GM21447 (cell line): ENCODE results near the gene POLR2H.

Source experiments
- ATAC-seq: cut with Tn5 transposase; IDR thresholded peaks from one replicate; pipeline ENCODE4 v1.9.1; 2021; ENCODE audit not compliant: unreplicated experiment

POLR2H gene

DNA sequence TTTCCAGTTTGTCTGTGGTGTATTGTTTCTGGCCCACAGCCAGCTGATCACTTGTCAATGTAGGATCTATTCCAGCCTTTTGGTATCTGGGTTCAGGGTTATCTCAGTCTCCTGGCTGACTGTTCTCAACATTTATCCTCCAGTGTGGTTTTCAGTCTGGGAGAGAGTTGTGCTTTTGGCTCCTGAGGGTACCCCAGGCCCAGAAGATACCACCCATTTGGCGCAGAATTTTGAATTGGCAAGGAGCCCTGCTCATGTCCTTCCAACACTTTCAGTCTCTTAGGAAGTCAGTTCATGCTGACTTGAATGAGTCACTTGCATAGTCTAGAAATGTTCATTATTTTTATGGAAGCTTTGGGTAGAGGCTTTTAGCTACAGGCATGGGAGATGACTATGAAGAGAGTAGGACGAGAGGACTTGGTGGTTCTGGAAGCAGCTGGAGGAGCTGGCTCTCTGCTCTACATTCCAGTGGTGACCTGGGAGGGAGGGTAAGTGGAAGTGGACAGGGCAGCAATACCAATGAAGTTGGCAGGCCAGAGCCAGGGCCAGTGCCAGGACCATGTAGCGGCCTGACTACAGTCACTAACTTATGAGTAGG lies 7.2 kb downstream of the POLR2H start:
- ATAC-seq: no peak

DNA sequence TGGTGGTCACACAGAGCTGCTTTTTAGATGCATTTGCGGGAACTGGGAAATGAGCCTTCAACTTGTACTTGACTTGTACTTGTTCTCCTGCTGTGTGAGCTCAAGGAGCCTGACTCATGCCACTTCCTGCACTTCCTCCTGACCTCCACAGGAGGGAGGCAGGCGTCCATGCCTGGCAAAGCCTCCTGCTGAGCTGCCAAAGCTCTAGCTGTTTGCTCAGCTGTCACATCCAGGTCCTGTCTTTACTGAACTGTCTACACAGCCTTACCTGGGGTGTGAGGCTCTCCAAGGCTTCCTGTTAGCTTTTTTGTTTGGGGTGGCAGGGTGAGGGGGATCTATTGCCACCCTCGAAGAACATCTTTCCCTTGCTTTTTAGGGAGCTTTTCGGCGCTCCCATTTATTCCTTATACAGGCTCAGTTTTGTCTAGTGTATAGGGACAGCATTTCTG lies 10.1 kb downstream of the POLR2H start:
- peak; percentile 67 for ATAC-seq

DNA sequence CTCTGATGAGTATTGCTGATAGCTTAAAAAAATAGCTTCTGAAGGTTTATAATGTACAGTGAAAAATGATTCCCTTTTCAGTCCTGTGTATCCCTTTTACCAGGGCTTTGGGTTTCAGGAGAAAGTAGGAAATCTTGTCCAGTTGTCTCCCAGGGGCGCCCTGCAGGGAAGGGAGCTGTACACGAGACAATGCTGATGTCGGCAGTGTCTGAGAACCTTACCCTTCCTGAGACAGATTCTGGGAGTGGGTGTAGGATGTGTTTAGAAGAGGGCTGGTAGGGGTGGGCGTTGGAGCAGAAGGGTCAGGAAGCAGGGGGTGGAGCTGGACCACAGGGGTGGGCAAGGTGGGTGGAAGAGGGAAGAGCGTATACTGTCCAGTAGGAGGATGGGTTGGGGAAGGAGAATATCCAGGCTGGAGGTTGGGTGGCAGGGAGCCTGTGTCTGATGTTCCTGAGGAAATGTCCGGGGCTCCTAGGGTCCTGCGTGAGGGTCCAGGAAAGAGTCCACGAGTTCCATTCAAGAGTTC lies 10.8 kb downstream of the POLR2H start:
- no peak for ATAC-seq

DNA sequence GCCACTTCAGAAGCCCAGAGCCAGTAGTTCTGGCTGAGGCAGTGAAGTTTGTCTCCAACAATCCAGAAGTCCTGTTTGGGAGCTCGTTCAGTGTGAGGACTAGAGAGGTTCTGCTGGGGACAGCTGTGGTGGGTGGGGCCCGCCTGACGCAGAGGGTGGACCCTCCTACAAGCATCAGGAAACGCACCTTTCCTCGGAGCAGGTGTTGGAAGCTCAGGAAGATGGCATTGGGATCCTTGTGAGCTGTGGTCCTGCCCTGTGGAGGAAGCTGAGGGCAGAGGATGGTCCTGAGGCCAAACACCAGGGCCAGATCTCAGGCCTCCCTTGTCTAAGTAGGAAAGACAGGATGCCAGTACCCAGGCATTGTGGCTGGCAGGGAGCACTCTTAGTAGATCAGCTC lies 11.4 kb downstream of the POLR2H start:
- no peak for ATAC-seq

DNA sequence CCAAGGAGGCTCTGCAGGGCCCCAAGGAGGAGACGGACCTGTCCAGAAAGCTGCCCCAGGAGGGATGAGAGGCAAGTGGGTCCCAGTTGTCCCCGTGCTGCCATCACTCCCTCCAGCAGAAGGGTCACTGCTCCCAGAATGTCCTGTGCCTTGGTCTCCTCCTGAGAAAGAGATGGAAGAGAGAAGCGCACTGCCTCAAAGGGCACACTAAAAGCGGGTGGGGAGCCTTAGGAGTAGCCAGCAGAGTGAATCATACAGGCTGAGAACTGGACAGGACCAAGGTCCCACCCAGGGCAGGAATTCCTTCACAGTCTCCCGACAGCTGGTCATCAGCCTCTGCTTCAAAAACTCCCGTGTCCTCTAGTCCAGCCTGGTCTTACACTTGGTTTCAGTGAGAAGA lies 11.9 kb downstream of the POLR2H start:
- ATAC-seq: no peak

DNA sequence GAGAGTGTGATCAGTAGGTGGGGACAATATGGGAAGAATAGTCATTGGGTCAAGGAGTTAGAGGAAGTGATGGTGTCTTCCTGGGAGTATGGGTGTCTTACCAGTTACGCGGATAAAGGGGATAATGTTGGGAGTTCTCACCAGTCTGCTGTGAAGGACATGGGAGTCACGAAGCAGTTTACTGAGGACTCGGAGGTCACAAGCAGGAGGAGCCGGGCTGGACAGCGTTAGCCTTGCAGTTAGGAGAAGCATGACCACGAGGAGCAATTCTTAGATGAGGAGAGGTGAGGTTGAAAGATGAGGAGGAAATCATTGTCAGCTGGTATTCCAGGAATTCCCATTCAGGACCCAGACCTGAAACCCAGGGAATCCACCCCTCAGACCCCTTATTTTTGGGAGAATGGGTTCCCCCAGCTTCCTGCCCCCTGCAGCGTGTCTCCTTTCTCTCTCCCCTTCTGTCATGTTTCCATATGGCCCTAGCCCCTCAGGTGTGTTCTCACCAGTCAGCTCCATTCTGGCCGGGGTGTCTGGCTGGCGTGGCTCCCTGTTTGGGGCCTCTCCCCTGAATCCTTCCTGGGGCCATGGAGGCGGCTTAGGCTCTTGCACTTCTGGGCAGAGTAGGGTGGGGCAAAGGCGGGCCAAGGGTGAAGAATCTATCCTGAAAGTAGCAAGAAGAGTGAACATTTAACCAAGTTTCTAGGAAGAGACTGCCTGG lies 14.4 kb downstream of the POLR2H start:
- ATAC-seq: no peak

- no peak for ATAC-seq
These were observed 15.9 kb downstream of the POLR2H start for GRCh38 chr3:184377374-184377773.

DNA sequence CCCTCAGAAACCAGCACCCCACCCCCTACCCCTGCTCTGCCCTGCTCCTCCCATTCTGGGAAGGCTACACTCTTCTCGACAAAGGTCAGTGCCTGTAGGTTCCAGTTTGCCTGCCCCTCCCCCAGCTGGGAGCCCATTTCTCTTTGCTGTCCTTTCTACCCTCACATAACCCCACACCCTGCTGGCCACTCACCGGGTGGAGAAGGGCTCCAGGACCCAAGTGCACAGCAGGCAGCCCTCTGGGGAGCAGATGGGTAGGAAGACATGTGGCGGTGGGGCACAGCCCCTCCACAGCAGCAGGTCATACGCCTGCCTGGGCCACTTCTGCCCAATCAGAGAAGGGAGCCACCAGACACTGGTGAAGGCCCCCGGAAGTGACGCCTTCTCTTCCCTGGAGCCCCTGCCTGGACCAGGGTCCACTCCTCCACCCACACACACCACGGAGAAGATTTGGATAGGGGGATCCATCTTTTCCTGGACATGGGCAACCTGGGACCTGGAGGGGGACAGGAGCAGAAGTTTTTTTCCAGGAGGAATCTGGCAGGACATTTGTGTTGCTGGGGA lies 16.5 kb downstream of the POLR2H start, which contains the start of gene THPO:
THPO (minus strand) TSS at position 326 of the 564 bp plus-strand sequence. CDS start 1,948 bp downstream, outside the sequence.
- no peak for ATAC-seq

GRCh38 chr3:184378651-184379357 lies 17.3 kb downstream of the POLR2H start:
- ATAC-seq: no peak

GRCh38 chr3:184379358-184380184 lies 18.1 kb downstream of the POLR2H start, which contains the start of gene CHRD:
CHRD (plus strand) TSS chr3:184380054; CDS start chr3:184380319, 265 bp downstream.
- ATAC-seq: no peak

- ATAC-seq: no peak
These were observed 18.7 kb downstream of the POLR2H start for GRCh38 chr3:184380185-184380626.

DNA sequence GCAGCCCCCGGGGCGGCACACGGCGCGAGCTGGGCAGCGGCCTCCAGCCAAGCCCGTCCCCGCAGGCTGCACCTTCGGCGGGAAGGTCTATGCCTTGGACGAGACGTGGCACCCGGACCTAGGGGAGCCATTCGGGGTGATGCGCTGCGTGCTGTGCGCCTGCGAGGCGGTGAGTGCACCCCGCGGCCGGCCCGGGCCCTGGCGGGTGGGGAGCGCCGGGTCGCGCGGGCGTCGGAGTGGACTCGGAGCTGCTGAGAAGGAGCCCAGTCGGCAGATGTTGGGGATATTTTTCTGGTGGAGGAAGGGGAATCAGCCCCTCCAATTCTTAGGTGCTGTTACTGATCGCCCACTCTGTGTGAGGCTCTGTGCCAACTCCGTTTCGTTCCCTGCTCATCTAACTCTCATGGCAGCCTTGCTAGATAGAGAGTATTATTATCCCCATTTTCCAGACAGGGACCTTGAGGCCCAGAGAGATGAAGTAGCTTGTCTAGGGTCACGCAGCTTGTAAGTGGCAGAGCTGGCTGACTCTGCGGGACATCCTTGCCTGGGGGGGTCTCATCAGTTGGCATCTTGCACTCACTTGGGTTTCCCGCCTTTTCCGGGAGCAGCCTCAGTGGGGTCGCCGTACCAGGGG lies 19.2 kb downstream of the POLR2H start:
- ATAC-seq: no peak

- ATAC-seq: no peak
These were observed 20.0 kb downstream of the POLR2H start for GRCh38 chr3:184381261-184382224.

DNA sequence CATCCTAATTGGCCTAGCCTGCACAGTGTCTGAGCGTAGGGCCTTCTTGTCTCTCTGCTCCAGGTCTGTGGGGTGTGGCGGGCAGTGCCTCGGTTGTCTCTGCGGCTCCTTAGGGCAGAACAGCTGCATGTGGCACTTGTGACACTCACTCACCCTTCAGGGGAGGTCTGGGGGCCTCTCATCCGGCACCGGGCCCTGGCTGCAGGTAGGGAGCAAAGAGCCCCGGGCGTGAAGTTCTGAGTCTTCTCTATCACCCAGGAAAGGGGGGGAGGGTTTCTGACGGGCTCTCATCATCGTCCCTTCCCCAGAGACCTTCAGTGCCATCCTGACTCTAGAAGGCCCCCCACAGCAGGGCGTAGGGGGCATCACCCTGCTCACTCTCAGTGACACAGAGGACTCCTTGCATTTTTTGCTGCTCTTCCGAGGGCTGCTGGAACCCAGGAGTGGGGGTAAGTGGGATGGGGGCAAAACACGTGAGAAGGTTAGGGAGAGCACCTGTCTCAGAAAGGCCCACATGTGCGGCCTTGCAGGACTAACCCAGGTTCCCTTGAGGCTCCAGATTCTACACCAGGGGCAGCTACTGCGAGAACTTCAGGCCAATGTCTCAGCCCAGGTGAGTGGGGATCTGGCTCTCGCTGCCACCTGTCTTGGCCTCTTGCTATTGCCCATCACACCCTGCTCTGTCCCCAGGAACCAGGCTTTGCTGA lies 21.0 kb downstream of the POLR2H start:
- no peak for ATAC-seq

- no peak for ATAC-seq
These were observed 21.7 kb downstream of the POLR2H start for GRCh38 chr3:184383033-184383740.

DNA sequence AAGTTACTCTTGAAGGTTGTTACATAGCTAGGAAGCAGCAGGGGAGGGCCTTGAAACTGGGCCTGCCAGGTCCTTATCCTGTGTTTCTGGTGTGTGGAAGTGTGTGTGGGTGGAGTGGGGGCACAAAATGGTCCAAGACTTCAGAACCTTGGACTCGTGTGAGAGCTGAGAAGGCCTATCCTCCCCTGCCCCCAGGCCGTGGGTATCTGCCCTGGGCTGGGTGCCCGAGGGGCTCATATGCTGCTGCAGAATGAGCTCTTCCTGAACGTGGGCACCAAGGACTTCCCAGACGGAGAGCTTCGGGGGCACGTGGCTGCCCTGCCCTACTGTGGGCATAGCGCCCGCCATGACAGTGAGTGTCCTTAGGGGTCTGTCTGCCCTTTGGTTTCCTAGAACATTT lies 22.8 kb downstream of the POLR2H start:
- no peak for ATAC-seq

DNA sequence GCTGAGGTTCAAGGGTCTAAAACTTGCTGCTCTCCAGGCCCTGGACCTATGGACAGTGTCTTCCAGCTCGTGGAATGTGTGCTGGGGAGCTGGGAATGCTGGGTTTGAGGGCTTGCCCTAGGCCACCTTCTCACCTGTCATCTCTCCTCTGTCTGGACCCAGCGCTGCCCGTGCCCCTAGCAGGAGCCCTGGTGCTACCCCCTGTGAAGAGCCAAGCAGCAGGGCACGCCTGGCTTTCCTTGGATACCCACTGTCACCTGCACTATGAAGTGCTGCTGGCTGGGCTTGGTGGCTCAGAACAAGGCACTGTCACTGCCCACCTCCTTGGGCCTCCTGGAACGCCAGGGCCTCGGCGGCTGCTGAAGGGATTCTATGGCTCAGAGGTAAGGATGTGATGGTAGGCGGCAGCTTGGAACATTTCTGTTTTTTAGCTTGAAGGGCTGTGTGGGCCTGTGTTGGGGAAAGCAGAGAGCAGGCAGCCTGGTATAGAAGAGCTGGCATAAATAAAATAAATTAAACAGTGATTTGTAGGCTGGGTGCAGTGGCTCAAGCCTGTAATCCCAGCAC lies 23.4 kb downstream of the POLR2H start:
- no peak for ATAC-seq
